Coronary artery (tissue), 2 donors: ENCODE results near the gene PPP2R5B.

Source experiments
- DNase-seq: peaks from one replicate; pipeline ENCODE4 v3.0.0-alpha.2; 2017; ENCODE audit warnings: low spot score
- H3K27ac ChIP-seq, 2 donors: fragments of 200-600 bp; sonication (generic); one replicate each; pipeline ENCODE4 v1.5.1; 2016 to 2019
- H3K4me3 ChIP-seq: fragments of 200-600 bp; sonication (generic); 2 replicates; pipeline ENCODE4 v1.5.1; 2016; ENCODE audit warnings: mild to moderate bottlenecking, moderate library complexity
- TF ChIP-seq, protein P1 (sequence below): fragments of 200-600 bp; sonication (generic); IDR thresholded peaks from one replicate; pipeline ENCODE4 v1.5.1; 2019; ENCODE audit warnings: antibody characterized with exemption

Gene PPP2R5B

DNA sequence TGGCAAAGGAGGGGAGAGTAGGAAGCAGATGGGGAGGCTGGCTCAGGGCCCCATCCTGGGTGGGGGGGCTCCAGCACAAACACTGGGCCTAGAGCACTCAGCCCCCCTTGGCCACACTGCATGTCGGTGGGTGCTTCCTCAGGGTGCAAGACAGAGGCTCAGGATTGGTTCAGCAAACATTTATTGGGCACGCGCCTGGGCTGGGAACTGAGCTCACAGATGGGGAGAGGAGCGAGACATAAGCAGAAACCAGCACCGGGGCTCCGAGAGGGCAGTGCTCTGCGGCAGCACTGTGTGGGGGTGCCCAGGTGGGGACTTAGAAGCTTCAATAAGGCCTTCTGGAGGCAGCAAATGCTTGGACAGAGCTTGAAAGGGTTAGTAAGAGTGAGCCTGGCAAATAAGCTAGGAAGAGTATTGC is 34.0 kb upstream of the PPP2R5B start:
- Histone ChIP-seq H3K4me3 (no peak overlapping the region), H3K27ac (no peak overlapping the region)
- DNase-seq = no peak
- TF ChIP-seq, protein P1, sequence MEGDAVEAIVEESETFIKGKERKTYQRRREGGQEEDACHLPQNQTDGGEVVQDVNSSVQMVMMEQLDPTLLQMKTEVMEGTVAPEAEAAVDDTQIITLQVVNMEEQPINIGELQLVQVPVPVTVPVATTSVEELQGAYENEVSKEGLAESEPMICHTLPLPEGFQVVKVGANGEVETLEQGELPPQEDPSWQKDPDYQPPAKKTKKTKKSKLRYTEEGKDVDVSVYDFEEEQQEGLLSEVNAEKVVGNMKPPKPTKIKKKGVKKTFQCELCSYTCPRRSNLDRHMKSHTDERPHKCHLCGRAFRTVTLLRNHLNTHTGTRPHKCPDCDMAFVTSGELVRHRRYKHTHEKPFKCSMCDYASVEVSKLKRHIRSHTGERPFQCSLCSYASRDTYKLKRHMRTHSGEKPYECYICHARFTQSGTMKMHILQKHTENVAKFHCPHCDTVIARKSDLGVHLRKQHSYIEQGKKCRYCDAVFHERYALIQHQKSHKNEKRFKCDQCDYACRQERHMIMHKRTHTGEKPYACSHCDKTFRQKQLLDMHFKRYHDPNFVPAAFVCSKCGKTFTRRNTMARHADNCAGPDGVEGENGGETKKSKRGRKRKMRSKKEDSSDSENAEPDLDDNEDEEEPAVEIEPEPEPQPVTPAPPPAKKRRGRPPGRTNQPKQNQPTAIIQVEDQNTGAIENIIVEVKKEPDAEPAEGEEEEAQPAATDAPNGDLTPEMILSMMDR = no peak

DNA sequence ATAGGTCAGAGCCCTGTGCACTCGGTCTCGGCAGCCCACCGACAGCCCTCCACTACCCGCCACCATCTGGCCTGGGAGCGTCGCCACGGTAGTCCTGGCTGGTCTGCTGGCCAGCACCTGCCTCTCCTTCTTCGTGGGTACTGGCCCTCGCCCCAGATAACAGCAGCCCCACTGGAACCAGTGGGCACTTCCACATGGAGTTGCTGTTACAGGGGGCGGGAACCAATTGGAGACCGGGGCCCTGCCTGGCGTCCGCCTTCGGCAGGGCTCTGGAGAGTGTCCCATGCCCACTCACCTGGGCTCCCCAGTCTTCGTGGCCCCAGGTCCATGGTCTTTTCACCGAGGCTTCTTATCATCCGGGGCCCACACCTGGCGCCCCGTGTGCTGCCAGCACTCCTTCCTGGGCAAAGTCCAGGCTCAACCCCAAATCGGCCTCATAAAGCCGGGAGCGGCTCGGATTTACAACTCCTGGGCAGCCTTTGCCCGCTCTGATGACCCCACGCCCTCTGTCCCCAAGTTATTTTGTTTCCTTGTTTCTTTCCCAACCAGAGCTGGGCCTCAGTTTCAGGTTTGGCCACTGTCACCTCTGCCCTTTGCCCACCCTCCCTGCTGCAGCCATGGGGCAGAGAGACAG is 33.2 kb upstream of the PPP2R5B start:
- no peak overlapping the region for H3K27ac ChIP-seq
- TF ChIP-seq, protein P1 = no peak
- no peak overlapping the region for H3K4me3 ChIP-seq
- no peak for DNase-seq

DNA sequence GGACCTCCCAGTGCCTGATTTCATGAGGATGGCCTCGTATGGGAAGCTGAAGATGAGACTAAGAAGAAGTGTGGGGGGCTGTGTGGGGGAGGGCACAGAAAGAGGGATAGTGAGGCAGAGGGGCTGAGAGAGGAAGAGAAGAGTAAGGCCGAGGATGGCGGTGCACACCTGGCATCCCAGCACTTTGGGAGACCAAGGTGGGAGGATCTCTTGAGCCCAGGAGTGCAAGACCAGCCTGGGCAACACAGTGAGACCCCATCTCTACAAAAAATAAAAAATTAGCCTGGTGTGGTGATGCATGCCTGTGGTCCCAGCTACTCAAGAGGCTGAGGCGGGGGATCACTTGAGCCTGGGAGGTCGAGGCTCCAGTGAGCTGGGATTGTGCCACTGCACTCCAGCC is 32.6 kb upstream of the PPP2R5B start:
- TF ChIP-seq, protein P1 = no peak
- no peak overlapping the region for H3K27ac ChIP-seq
- no peak overlapping the region for H3K4me3 ChIP-seq
- DNase-seq = no peak

DNA sequence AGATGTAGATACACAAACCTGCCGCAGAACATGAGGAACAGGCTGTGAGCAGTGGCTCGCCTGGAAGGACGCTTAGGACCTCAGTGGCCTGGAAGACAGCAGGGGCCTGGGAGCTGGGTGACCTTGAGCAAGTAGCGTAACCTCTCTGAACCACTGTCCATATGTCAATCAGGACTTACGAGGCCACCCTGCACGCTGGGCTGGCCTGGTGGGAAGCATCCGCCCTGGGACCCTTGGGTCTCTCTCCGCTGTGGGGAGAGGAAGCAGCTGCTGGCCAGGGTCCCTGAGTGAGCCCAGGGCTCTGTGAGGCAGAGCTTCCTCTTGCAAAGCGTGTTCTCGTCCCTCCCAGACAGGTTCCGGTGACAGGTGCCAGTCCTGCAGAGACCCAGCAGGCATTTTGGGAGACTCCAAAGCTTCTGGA is 32.1 kb upstream of the PPP2R5B start:
- TF ChIP-seq, protein P1 = no peak
- no peak overlapping the region for H3K27ac ChIP-seq
- DNase-seq = no peak
- no peak overlapping the region for H3K4me3 ChIP-seq

DNA sequence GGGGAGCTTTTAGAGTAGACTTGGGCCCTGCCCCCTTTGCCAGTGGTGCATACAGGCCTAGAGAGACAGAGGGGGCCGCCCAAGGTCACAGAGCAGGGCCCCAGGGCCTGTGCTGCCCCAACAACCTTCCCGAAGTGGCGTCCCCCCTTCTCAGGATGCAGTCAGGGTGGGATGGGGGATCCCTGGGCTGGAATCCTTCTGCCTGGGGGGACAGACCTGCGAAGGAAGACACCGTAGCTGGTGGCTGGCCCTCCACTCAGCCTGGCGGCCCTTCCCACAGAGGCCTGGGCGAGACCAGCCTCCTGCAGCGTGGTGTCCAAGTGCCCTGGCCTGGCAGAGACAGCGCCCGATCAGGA is 31.7 kb upstream of the PPP2R5B start:
- Histone ChIP-seq H3K27ac (no peak overlapping the region), H3K4me3 (no peak overlapping the region)
- DNase-seq = no peak
- TF ChIP-seq, protein P1 = no peak

DNA sequence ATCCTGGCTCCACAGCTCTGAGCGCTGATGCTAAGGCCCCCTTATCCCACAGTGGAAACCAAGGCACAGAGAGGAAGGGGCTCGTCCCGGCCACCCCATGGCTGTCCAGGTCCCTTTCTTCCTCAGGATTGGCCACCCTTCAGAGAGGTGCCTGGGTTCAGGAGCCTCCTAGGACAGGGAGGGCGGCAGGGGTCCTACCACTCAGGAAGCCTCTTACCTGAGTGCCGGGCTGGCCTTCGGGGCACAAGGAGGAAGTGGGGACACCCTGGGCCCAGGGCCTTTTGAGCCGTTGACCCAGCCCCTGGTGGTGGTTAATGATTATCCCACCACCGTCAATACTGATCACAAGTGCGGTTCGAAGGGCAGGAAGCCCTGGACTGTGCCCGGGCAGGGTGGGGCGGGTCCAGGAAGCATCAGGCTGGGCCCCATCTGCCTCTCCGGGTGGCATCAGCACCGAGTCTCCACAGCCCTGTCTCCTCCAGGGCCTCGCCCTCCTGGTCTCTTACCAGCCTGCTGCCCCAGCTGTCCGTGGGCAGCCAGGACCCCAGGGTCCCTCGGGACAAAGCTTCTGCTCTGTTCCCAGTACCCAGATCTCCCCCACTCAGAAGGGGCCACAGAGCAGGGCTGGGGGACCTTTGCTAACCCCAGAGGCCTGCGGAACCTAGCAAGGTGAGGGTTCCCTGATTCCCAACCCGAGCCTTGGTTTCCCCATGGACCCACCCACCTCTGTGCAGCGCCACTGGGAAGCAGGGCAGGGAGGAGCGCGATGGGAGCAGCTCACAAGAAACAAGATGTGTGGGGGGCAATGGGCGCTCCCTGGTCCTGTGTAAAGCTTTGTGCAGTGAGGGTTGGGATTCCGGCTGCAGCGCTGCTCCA is 31.1 kb upstream of the PPP2R5B start:
- Histone ChIP-seq H3K27ac (no peak overlapping the region), H3K4me3 (no peak overlapping the region)
- no peak for DNase-seq
- TF ChIP-seq, protein P1 = no peak
